ENCODE data around the gene LIPK. TPM values are rescaled to one million over a fixed set of nuclear protein-coding genes. Genes with fewer than 3 reads are reported as not detected.

LIPK gene
- total RNA-seq, 3 donors from 2014 or later (not counting 1 experiment from before 2014, with no cell fraction given), result not detected

GRCh38 chr10:88680958-88681357 lies 25.1 kb upstream of the LIPK start:
- no peak for TF ChIP-seq CTCF (IDR thresholded peaks at IDR 0.05)
- Mint-ChIP-seq H3K4me1 (no peaks in the 10 kb centered on the region), H3K27me3 (ENCODE audit: low read depth in 2 of 2) (peaks cover 0 to 4% of the 10 kb centered on the region in 2 donors), H3K9me3 (no peaks in the 10 kb centered on the region), H3K36me3 (no peaks in the 10 kb centered on the region), H3K27ac (no peak overlapping the region), H3K4me3 (no peak overlapping the region)
- WGBS (ENCODE audit: insufficient coverage), result 100% methylated on average over 1 of the region's 4 CpGs
- DNase-seq (no peak), ATAC-seq (no peak)
- H3K4me1 ChIP-seq (ENCODE audit: control insufficient read depth, insufficient read depth, low read length), result no peaks in the 10 kb centered on the region
- H3K27me3 ChIP-seq (ENCODE audit: control insufficient read depth, insufficient read depth, low read length), result peaks cover 2% of the 10 kb centered on the region
- no peak overlapping the region for H3K4me3 ChIP-seq (ENCODE audit: low read length)
- no peaks in the 10 kb centered on the region for H3K36me3 ChIP-seq (ENCODE audit: control insufficient read depth, insufficient read depth, low read length)
- H3K9me3 ChIP-seq (ENCODE audit: control insufficient read depth, insufficient read depth, low read length), result no peaks in the 10 kb centered on the region
- no peak overlapping the region for H3K27ac ChIP-seq (ENCODE audit: low read length)
- intact Hi-C loops (cut with micrococcal nuclease), result no loop called here

- H3K36me3 Mint-ChIP-seq, result no peaks in the 10 kb centered on the region
- intact Hi-C loops (cut with micrococcal nuclease), result no loop called here
- ATAC-seq, result no peak
- no peak for DNase-seq
- no peaks in the 10 kb centered on the region for H3K4me1 Mint-ChIP-seq
- no peak overlapping the region for H3K27ac ChIP-seq (ENCODE audit: low read length)
- no peaks in the 10 kb centered on the region for H3K4me1 ChIP-seq (ENCODE audit: control insufficient read depth, insufficient read depth, low read length)
- TF ChIP-seq CTCF (IDR thresholded peaks at IDR 0.05), result no peak
- WGBS (ENCODE audit: insufficient coverage), result 79% methylated on average over 2 of the region's 4 CpGs
- H3K9me3 Mint-ChIP-seq, result no peaks in the 10 kb centered on the region
- H3K27me3 Mint-ChIP-seq (ENCODE audit: low read depth in 2 of 2), result peaks cover 0 to 4% of the 10 kb centered on the region in 2 donors
- no peak overlapping the region for H3K27ac Mint-ChIP-seq
- peaks cover 2% of the 10 kb centered on the region for H3K27me3 ChIP-seq (ENCODE audit: control insufficient read depth, insufficient read depth, low read length)
- H3K9me3 ChIP-seq (ENCODE audit: control insufficient read depth, insufficient read depth, low read length), result no peaks in the 10 kb centered on the region
- H3K4me3 Mint-ChIP-seq, result no peak overlapping the region
- no peak overlapping the region for H3K4me3 ChIP-seq (ENCODE audit: low read length)
- no peaks in the 10 kb centered on the region for H3K36me3 ChIP-seq (ENCODE audit: control insufficient read depth, insufficient read depth, low read length)
Measured at GRCh38 chr10:88682491-88682890, 23.6 kb upstream of the LIPK start.

- H3K4me3 ChIP-seq (ENCODE audit: low read length), result no peak overlapping the region
- ATAC-seq (peak in 2 of 3 donors; percentile 50 to 65), DNase-seq (peak in 1 of 2 donors; percentile 44)
- no peaks in the 10 kb centered on the region for H3K9me3 ChIP-seq (ENCODE audit: control insufficient read depth, insufficient read depth, low read length)
- no peaks in the 10 kb centered on the region for H3K9me3 Mint-ChIP-seq
- H3K4me1 ChIP-seq (ENCODE audit: control insufficient read depth, insufficient read depth, low read length), result no peaks in the 10 kb centered on the region
- no peaks in the 10 kb centered on the region for H3K36me3 Mint-ChIP-seq
- H3K27me3 ChIP-seq (ENCODE audit: control insufficient read depth, insufficient read depth, low read length), result peaks cover 2% of the 10 kb centered on the region
- H3K36me3 ChIP-seq (ENCODE audit: control insufficient read depth, insufficient read depth, low read length), result no peaks in the 10 kb centered on the region
- H3K27ac ChIP-seq (ENCODE audit: low read length), result no peak overlapping the region
- intact Hi-C loops (cut with micrococcal nuclease), result loop anchor here (2.0 to 5.0 kb wide), 2 partner anchors 124 to 177 kb away; no protein-coding TSS in a partner anchor
- peaks cover 0 to 8% of the 10 kb centered on the region in 2 donors for H3K27me3 Mint-ChIP-seq (ENCODE audit: low read depth in 2 of 2)
- H3K4me3 Mint-ChIP-seq, result no peak overlapping the region
- H3K27ac Mint-ChIP-seq, result no peak overlapping the region
- peak; percentile 81 for TF ChIP-seq CTCF (IDR thresholded peaks at IDR 0.05)
- no peaks in the 10 kb centered on the region for H3K4me1 Mint-ChIP-seq
Measured at GRCh38 chr10:88687853-88688467, 18.1 kb upstream of the LIPK start.

- Mint-ChIP-seq H3K4me3 (no peak overlapping the region), H3K27me3 (ENCODE audit: low read depth in 2 of 2) (peaks cover 0 to 8% of the 10 kb centered on the region in 2 donors), H3K36me3 (no peaks in the 10 kb centered on the region), H3K4me1 (no peaks in the 10 kb centered on the region), H3K27ac (no peak overlapping the region), H3K9me3 (no peaks in the 10 kb centered on the region)
- no peak for TF ChIP-seq CTCF (IDR thresholded peaks at IDR 0.05)
- peaks cover 2% of the 10 kb centered on the region for H3K27me3 ChIP-seq (ENCODE audit: control insufficient read depth, insufficient read depth, low read length)
- DNase-seq (no peak), ATAC-seq (no peak)
- no peak overlapping the region for H3K4me3 ChIP-seq (ENCODE audit: low read length)
- intact Hi-C loops (cut with micrococcal nuclease), result loop anchor here (2.0 to 5.0 kb wide), 2 partner anchors 123 to 175 kb away; no protein-coding TSS in a partner anchor
- no peaks in the 10 kb centered on the region for H3K36me3 ChIP-seq (ENCODE audit: control insufficient read depth, insufficient read depth, low read length)
- H3K4me1 ChIP-seq (ENCODE audit: control insufficient read depth, insufficient read depth, low read length), result no peaks in the 10 kb centered on the region
- no peaks in the 10 kb centered on the region for H3K9me3 ChIP-seq (ENCODE audit: control insufficient read depth, insufficient read depth, low read length)
- WGBS (ENCODE audit: insufficient coverage), result 82% methylated on average over 6 of the region's 6 CpGs
- H3K27ac ChIP-seq (ENCODE audit: low read length), result no peak overlapping the region
Measured at GRCh38 chr10:88689366-88689765, 16.7 kb upstream of the LIPK start.
